ENCODE data around the gene TMEM61. TPM values are rescaled to one million over a fixed set of nuclear protein-coding genes. Genes with fewer than 3 reads are reported as not detected.

Gene TMEM61
- total RNA-seq, 4 donors from 2014 or later = 3.1 to 4.6 (median 4.4) TPM

- H3K4me3 ChIP-seq (ENCODE audit: low read depth, poor library complexity, severe bottlenecking) = no peak overlapping the region
- 76 to 92% methylated on average over 7 to 8 of the region's 8 CpGs for WGBS, 2 donors
- no peak for DNase-seq (ENCODE audit: low spot score in 2 of 2)
- intact Hi-C loops (cut with DNase I; ENCODE audit: low total_unique reads) = no loop called here
- TF ChIP-seq POLR2A (IDR thresholded peaks at IDR 0.05) (no peak), CTCF (IDR thresholded peaks at IDR 0.05) (no peak)
Measured at GRCh38 chr1:54987919-54988705, 7.7 kb downstream of the TMEM61 start.

DNA sequence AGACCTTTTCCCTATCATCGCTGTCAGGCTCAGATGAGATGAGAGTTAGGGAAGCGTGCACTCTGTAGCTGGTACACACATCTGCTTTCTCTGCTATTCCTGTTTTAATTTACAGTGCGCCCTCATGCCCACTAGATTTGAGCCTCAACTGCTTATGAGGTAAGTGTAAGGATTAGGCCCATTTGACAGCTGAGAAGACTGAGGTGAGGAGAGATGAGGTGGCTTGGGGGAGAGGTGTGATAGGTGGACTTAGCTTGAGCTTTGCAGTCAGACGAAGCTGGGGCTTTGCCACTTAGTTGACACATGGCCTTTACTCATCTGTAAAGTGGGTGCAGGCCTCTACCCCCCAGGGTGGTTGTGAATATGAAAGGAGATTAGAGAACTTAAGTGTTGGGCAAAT is 8.5 kb downstream of the TMEM61 start:
- 95% methylated on average over 4 of the region's 4 CpGs for WGBS, 2 donors
- TF ChIP-seq POLR2A (IDR thresholded peaks at IDR 0.05) (no peak), CTCF (IDR thresholded peaks at IDR 0.05) (no peak)
- intact Hi-C loops (cut with DNase I; ENCODE audit: low total_unique reads) = no loop called here
- no peak for DNase-seq (ENCODE audit: low spot score in 2 of 2)
- no peak overlapping the region for H3K4me3 ChIP-seq (ENCODE audit: low read depth, poor library complexity, severe bottlenecking)

GRCh38 chr1:54989473-54989872 is 9.0 kb downstream of the TMEM61 start:
- no peak overlapping the region for H3K4me3 ChIP-seq (ENCODE audit: low read depth, poor library complexity, severe bottlenecking)
- intact Hi-C loops (cut with DNase I; ENCODE audit: low total_unique reads) = no loop called here
- TF ChIP-seq CTCF (IDR thresholded peaks at IDR 0.05) = no peak
- TF ChIP-seq POLR2A (IDR thresholded peaks at IDR 0.05) = no peak
- WGBS, 2 donors = 83 to 86% methylated on average over 1 to 8 of the region's 8 CpGs
- DNase-seq (ENCODE audit: low spot score in 2 of 2) = no peak

DNA sequence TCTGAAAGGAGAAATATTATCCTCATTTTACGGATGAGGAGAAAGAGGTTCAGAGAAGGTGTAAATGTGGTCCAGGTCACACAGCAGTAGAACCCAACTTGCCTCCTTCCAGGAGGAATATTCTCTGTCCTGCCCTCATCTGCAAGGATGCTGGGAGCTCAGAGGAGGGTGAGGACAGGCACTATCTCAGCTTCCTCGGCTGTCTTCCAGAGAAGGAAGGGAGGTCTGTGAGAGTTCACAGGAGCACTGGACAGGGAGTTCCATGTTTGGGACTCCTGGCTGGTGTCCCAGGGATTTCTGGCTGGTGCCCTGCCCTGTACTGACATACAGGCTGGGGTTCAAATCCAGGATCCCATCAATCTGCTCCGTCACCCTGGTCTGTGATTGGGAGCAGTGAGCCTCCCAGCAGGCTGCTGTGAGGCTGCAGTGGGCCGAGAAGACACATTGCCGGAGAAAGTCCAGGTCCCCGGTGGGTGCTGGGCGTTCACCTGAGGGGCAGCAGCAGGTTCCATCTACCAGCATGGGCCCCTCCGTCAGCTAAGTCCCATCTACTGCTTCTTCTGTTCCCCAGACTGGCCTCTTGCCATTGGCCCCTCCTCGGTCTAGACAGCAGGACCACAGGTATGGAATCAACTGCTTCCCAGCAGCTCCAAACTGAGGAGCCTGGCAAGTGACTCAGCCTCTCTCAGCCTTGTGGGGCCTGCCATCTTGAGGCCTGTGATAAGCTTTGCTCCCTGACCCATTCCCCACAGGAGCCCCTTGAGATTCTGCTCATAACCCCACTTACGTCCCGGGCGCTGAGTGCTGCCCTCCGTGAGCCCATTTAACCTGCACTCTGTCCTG is 9.8 kb downstream of the TMEM61 start:
- WGBS, 2 donors = 75 to 84% methylated on average over 10 to 11 of the region's 13 CpGs
- intact Hi-C loops (cut with DNase I; ENCODE audit: low total_unique reads) = loop anchor here (10.0 kb wide), 2 partner anchors 45 to 495 kb away; no protein-coding TSS in a partner anchor
- DNase-seq (ENCODE audit: low spot score in 2 of 2) = no peak
- H3K4me3 ChIP-seq (ENCODE audit: low read depth, poor library complexity, severe bottlenecking) = no peak overlapping the region
- no peak for TF ChIP-seq CTCF (IDR thresholded peaks at IDR 0.05)
- TF ChIP-seq POLR2A (IDR thresholded peaks at IDR 0.05) = no peak

DNA sequence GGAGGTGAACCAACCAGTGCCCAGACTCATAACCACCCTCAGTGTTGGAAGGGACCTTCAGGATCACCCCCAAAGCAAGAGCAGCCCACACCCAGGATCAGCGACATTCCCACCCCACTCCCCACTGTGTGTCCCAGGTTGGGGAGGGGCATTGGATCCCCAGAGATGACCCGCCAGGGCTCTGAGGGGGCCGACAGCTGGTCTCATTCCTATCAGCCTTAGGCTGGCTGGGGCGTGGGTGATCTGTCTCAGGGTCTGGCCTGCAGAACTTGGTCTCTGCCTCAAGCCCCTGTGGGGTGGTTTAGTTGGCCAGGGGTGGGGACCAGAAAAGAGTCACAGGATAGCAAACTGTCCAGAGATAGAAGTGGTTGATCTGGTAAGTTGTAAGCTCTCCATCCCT is 10.5 kb downstream of the TMEM61 start:
- H3K4me3 ChIP-seq (ENCODE audit: low read depth, poor library complexity, severe bottlenecking) = no peak overlapping the region
- DNase-seq (ENCODE audit: low spot score in 2 of 2) = no peak
- TF ChIP-seq POLR2A (IDR thresholded peaks at IDR 0.05) = no peak
- TF ChIP-seq CTCF (IDR thresholded peaks at IDR 0.05) = no peak
- 69 to 96% methylated on average over 3 to 4 of the region's 4 CpGs for WGBS, 2 donors
- intact Hi-C loops (cut with DNase I; ENCODE audit: low total_unique reads) = loop anchor here (10.0 kb wide), 2 partner anchors 46 to 496 kb away; no protein-coding TSS in a partner anchor

All from lower leg skin (tissue), 4 donors.